ENCODE data around the gene PLAGL1. TPM values are rescaled to one million over a fixed set of nuclear protein-coding genes. Genes with fewer than 3 reads are reported as not detected.

Gene PLAGL1
- total and polyA plus RNA-seq, 2 of the 13 experiments (the other 11 are each of a cell fraction or from before 2014, with no cell fraction given) = 0.60 to 2.3 TPM

- TF ChIP-seq FLYWCH1 (CRISPR knock-in tag; IDR thresholded peaks at IDR 0.05) (no peak), MAZ (IDR thresholded peaks at IDR 0.05; ENCODE audit: borderline replicate concordance, low read depth, low read length) (no peak), MAZ (CRISPR knock-in tag; IDR thresholded peaks at IDR 0.05; ENCODE audit: low read depth) (peak; percentile 24; the same call in 1 of the 2 replicates), NCOA5 (CRISPR knock-in tag; IDR thresholded peaks at IDR 0.05) (no peak), ZNF605 (CRISPR knock-in tag; IDR thresholded peaks at IDR 0.05) (no peak), CC2D1A (CRISPR knock-in tag; IDR thresholded peaks at IDR 0.05) (no peak), MBNL3 (CRISPR knock-in tag; conservative IDR thresholded peaks at IDR 0.05) (no peak), ZSCAN30 (CRISPR knock-in tag; IDR thresholded peaks at IDR 0.05) (no peak), HNF4A (CRISPR knock-in tag; IDR thresholded peaks at IDR 0.05) (peak; percentile 17; the same call in 1 of the 2 replicates), ZNF235 (CRISPR knock-in tag; IDR thresholded peaks at IDR 0.05; ENCODE audit: borderline replicate concordance) (0 out of 2 replicates have a peak, but pooled peaks have one; percentile 33), ZNF598 (CRISPR knock-in tag; IDR thresholded peaks at IDR 0.05; ENCODE audit: borderline replicate concordance) (no peak)
- TF ChIP-seq, protein P1, sequence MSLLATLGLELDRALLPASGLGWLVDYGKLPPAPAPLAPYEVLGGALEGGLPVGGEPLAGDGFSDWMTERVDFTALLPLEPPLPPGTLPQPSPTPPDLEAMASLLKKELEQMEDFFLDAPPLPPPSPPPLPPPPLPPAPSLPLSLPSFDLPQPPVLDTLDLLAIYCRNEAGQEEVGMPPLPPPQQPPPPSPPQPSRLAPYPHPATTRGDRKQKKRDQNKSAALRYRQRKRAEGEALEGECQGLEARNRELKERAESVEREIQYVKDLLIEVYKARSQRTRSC (CRISPR knock-in tag; IDR thresholded peaks at IDR 0.05; ENCODE audit: low read depth) = no peak
Observed at GRCh38 chr6:143941852-143942627, 66.0 kb downstream of the PLAGL1 start (continued).
